ENCODE measurements around the gene PLS3.

Gene PLS3

DNA sequence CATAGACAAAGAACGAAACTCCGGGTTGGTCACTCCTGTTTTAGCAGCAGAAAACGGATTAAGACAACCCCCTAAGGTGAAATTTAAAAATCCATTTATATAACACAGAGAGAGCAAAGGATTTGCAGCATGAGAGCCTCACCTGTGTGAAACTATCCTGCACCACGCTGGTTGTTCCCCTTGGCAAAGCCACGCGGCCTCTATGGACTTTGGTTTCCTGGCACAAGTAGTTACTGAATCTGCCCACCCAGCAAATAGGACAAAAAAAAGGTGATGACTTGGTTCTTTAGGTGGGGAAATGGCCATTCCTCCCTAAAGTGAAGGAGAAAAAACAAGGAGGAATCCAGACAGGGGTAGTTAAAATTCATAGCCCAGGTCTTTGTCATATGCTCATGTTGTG is 133.1 kb downstream of the PLS3 start:
- no peak for DNase-seq (ENCODE audit: low spot score)

DNA sequence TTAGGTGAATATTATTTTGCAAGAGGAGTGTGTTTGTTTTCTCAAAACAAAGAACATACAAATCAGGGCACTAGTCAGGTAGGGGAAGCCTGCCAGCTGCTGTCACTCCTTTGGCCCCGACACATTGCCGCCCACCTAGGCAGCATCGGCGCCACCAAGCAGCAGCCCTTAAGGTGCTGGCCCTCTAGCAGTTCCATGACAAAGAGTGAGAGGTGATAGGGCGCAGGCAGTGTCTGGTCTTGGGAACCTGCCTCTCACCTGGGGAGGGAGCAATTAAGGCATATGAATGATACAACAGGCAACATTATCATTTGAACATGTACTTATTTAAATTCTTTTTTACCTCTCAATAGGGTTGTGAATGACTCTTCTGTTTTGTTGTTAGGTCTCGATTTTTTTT is 135.1 kb downstream of the PLS3 start:
- no peak for DNase-seq (ENCODE audit: low spot score)

DNA sequence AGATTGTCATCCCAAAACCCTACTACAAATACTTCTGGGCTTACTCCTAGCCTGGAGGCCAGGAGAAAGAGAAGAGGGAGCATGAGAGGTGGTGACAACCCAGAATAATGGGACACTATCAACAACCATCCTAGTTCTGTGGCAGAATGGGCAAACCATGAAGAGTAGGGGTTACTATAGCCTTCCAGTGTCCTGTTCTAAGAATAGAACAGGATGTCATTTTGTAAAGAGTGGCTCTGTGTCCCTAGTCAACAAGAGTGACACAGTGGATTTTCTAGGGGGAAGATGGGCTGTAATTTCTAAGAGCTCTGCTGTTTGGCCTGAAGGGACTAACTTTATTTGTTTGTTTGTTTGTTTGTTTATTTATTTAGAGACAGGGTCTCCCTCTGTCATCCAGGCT is 136.0 kb downstream of the PLS3 start:
- DNase-seq (ENCODE audit: low spot score) = no peak

- DNase-seq (ENCODE audit: low spot score) = no peak
Observed at GRCh38 chrX:115697806-115698205, 136.8 kb downstream of the PLS3 start.

All from SW480 (cell line).